A673 (cell line): Measurements from ENCODE around the gene ABLIM3. TPM values are rescaled to one million over a fixed set of nuclear protein-coding genes. Genes with fewer than 3 reads are reported as not detected.

Experiments used
- BruUV-seq: library from RNA; stranded (reverse); fragments of 400-500 nt; replicated peaks from 2 replicates; lab custom pipeline; 2021; lab: Mats Ljungman, UMichigan
- CTCF ChIA-PET: fragments of 300-600 bp; sonication (Branson Sonifier 250); formaldehyde crosslinking; loops from one replicate; lab custom pipeline; 2022; ENCODE audit warnings: antibody characterized with exemption; lab: Charles Lee
- POLR2A ChIA-PET: fragments of 300-600 bp; sonication (Branson Sonifier 250); formaldehyde crosslinking; loops from one replicate; lab custom pipeline; 2022; ENCODE audit warnings: antibody characterized with exemption; ENCODE audit not compliant: low non-redundant PET; lab: Charles Lee
- DNase-seq: peaks from one replicate; pipeline ENCODE4 v3.0.0-alpha.2; 2015; ENCODE audit warnings: low spot score
- H3K27ac ChIP-seq: fragments of 200-600 bp; sonication (generic); 2 replicates; pipeline ENCODE4 v1.5.1; 2016; ENCODE audit warnings: mixed run types, low read depth, mild to moderate bottlenecking, mixed read lengths, antibody characterized with exemption, low read length; ENCODE audit not compliant: poor library complexity, severe bottlenecking
- H3K27me3 ChIP-seq: fragments of 200-600 bp; sonication (generic); replicated peaks from 2 replicates; pipeline ENCODE4 v1.6.1; 2017; ENCODE audit warnings: mixed run types, low read depth, mild to moderate bottlenecking, mixed read lengths, antibody characterized with exemption, low read length; ENCODE audit not compliant: insufficient read depth, poor library complexity
- H3K36me3 ChIP-seq: fragments of 200-600 bp; sonication (generic); 2 replicates; pipeline ENCODE4 v1.6.1; 2016; ENCODE audit warnings: mixed run types, mild to moderate bottlenecking, mixed read lengths, antibody characterized with exemption, low read length; ENCODE audit not compliant: insufficient read depth, poor library complexity, severe bottlenecking
- H3K4me1 ChIP-seq: fragments of 200-600 bp; sonication (generic); 2 replicates; pipeline ENCODE4 v1.6.1; 2017; ENCODE audit warnings: mixed run types, mild to moderate bottlenecking, mixed read lengths, antibody characterized with exemption, low read length; ENCODE audit not compliant: insufficient read depth, poor library complexity, severe bottlenecking
- H3K4me3 ChIP-seq: fragments of 200-600 bp; sonication (generic); 2 replicates; pipeline ENCODE4 v1.5.1; 2016; ENCODE audit warnings: low read depth, mixed run types, mild to moderate bottlenecking, mixed read lengths, low read length; ENCODE audit not compliant: poor library complexity, severe bottlenecking
- H3K9me3 ChIP-seq: fragments of 200-600 bp; sonication (generic); 2 replicates; pipeline ENCODE4 v1.6.1; 2016; ENCODE audit warnings: mixed run types, low read depth, mild to moderate bottlenecking, mixed read lengths, antibody characterized with exemption, low read length; ENCODE audit not compliant: poor library complexity, severe bottlenecking
- EZH2 ChIP-seq: fragments of 200-600 bp; sonication (generic); IDR thresholded peaks from 2 replicates; pipeline ENCODE4 v1.6.1; 2017; ENCODE audit warnings: borderline replicate concordance, low read depth, mild to moderate bottlenecking, mixed read lengths, antibody characterized with exemption, low read length; ENCODE audit not compliant: poor library complexity, severe bottlenecking
- intact Hi-C: fragments of 100-400 bp; cut with micrococcal nuclease; formaldehyde crosslinking; loops from one replicate; pipeline ENCODE4 v1.10.0; 2022; ENCODE audit not compliant: unreplicated experiment
- total RNA-seq: library from RNA; stranded (reverse); gene quantifications from 2 replicates; pipeline ENCODE4 v1.2.3, GENCODE V29; 2021
- TF ChIP-seq, protein P1 (sequence below): fragments of 300-800, 200-600 bp; sonication (generic); conservative IDR thresholded peaks from 2 replicates; pipeline ENCODE4 v1.5.1; 2017; ENCODE audit warnings: low read depth, mild to moderate bottlenecking, antibody characterized with exemption, low read length, moderate library complexity, mixed read lengths

ABLIM3 gene
- total RNA-seq, 1 experiment from 2014 or later = not detected

DNA sequence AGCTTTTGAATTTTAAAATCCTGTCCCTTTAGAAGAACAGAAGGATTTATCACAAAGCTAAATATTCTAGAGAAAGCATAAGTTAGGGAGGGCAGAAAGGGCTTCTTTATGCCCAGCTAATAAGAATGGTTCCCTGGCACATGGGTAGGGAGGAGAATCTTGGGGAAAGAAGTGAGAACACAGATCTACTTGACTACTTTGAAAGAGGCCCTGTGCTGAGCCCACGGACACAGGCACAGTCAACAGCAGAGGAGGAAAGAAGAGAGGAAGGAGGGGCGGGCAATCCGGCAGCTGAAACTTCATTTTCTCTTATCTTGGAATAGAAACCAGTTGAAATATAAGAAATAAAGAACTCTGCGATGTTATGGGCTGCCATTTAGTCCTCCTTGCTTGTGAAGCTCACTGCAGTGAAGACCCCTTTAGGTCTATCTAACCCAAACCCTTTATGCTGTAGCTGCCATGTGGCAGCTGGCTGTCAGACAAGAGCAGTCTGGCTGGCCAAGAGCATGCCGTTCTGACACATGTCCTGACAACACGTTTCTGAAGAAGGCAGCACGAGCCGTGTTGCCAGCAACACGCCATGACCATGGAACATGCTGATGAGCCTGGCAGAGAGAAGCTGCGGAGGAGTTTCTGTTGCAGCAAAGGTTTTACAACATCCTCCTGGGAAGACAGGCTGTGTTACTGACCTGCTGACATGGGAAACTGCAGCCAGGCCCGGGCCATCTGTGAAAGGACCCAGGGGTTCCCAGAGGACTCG, 34.2 kb downstream of the ABLIM3 start:
- Histone ChIP-seq H3K4me1 (no peaks in the 10 kb centered on the region), H3K4me3 (no peak overlapping the region), H3K27ac (no peak overlapping the region), H3K36me3 (no peaks in the 10 kb centered on the region), H3K27me3 (peaks cover 41% of the 10 kb centered on the region), H3K9me3 (no peaks in the 10 kb centered on the region)
- DNase-seq = no peak
- TF ChIP-seq EZH2 = no peak
- TF ChIP-seq, protein P1, sequence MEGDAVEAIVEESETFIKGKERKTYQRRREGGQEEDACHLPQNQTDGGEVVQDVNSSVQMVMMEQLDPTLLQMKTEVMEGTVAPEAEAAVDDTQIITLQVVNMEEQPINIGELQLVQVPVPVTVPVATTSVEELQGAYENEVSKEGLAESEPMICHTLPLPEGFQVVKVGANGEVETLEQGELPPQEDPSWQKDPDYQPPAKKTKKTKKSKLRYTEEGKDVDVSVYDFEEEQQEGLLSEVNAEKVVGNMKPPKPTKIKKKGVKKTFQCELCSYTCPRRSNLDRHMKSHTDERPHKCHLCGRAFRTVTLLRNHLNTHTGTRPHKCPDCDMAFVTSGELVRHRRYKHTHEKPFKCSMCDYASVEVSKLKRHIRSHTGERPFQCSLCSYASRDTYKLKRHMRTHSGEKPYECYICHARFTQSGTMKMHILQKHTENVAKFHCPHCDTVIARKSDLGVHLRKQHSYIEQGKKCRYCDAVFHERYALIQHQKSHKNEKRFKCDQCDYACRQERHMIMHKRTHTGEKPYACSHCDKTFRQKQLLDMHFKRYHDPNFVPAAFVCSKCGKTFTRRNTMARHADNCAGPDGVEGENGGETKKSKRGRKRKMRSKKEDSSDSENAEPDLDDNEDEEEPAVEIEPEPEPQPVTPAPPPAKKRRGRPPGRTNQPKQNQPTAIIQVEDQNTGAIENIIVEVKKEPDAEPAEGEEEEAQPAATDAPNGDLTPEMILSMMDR = no peak
- no TSS peak for BruUV-seq
- intact Hi-C loops = no loop called here
- CTCF ChIA-PET = no interaction called here
- POLR2A ChIA-PET = no interaction called here

DNA sequence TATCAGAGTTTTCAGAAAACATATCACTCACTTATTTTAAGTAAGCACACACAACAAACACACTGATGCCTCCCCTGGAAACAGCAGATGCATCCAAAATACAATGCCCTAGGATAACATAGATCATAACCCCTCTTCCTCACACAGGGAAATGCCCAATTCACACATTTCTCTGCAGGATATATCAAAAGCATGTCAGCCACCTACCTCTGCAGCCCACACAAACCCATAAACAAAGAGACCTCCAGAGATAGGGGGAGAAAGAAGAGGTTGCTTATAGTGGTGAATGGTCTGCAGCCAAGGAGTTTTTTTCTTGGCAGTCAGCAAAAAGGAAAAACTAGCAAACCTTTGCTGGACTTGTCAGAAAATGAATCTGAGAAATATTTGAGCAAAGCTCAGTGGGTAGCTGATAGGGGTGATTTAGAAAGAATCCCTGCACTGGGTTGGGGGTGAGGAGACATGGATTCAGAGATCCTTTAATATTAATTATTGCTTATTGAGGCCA, 36.1 kb downstream of the ABLIM3 start:
- ChIA-PET CTCF (no interaction called here), POLR2A (no interaction called here)
- peaks cover 51% of the 10 kb centered on the region for H3K27me3 ChIP-seq
- no peaks in the 10 kb centered on the region for H3K4me1 ChIP-seq
- no TSS peak for BruUV-seq
- H3K4me3 ChIP-seq = no peak overlapping the region
- no peak for DNase-seq
- H3K9me3 ChIP-seq = no peaks in the 10 kb centered on the region
- intact Hi-C loops = no loop called here
- H3K36me3 ChIP-seq = no peaks in the 10 kb centered on the region
- TF ChIP-seq EZH2 = no peak
- TF ChIP-seq, protein P1 = no peak
- no peak overlapping the region for H3K27ac ChIP-seq

- Histone ChIP-seq H3K36me3 (no peaks in the 10 kb centered on the region), H3K4me3 (no peak overlapping the region), H3K27ac (no peak overlapping the region), H3K4me1 (no peaks in the 10 kb centered on the region), H3K9me3 (no peaks in the 10 kb centered on the region), H3K27me3 (peaks cover 54% of the 10 kb centered on the region)
- ChIA-PET POLR2A (no interaction called here), CTCF (no interaction called here)
- TF ChIP-seq, protein P1 = no peak
- no peak for TF ChIP-seq EZH2
- intact Hi-C loops = no loop called here
- BruUV-seq = no TSS peak
- DNase-seq = no peak
These were observed 36.7 kb downstream of the ABLIM3 start for GRCh38 chr5:149177911-149178565.
